GM19468 (cell line): ENCODE data around the gene EEFSEC.

Experiments
- ATAC-seq: cut with Tn5 transposase; IDR thresholded peaks from one replicate; pipeline ENCODE4 v1.9.1; 2021; ENCODE audit warnings: mild to moderate bottlenecking, moderate library complexity, moderate number of reproducible peaks; ENCODE audit not compliant: unreplicated experiment; ENCODE audit errors: extremely low read depth

Gene EEFSEC

GRCh38 chr3:128341659-128342395 is 188.5 kb downstream of the EEFSEC start:
- ATAC-seq = no peak

DNA sequence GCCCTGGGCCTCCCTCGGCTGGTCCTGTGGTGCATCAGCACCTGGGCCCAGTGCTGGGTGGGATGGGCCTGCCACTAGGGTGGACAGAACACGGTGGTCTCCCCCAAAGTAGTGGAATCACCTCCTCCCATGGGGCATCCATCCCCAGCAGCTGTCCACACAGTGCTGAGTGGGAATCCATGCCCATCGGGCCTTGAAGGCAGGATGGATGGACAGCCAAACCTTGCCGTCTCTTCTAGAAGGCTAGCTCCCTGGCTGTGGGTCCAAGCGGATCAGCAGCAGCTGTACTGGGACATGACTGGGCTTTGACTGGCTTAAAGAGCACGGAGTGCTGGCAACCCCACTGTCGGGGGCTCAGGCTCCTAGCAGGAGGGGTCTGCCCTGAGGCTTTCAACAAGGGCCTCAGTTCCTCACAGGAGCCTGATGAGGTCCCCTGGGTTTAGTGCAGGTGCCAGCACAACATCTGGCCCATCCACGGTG is 189.5 kb downstream of the EEFSEC start:
- no peak for ATAC-seq

DNA sequence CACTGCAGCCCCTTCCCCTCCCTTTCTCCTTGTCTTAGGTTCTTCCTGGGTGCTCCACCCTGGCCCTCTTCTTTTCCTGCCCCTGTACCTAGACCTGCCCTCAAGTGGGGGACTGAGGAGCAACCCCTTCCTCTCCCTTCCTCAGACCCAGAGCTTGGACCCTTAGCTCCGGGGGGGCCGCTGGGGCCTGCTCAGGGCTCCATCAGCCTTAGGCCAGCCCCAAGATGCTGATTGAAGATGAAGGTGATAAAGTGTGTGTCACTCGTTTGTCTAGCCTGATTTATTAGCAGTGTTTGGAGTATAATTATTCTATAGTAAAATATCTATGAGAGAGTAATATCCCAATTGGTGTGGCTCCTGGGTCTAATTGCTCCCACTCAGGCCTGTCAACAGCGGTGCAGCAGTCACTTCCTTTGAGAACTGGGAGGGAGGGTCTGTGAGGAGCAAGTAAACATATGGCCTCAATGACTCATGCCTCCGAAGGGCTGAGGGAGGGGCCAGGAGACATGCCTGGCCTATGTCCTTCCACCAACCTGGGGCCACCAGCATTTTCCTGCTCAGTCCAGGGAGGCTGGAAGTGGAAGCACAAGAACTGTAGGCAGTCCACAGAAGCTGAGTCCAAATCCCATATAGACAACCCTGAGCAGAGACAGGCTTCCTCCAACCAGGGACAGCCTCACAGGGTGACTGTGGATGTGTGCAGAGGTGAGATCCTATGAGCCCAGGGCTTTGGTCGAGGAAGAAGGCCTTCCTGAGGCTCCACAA is 190.2 kb downstream of the EEFSEC start:
- no peak for ATAC-seq

GRCh38 chr3:128344052-128344735 is 190.9 kb downstream of the EEFSEC start:
- ATAC-seq = no peak

DNA sequence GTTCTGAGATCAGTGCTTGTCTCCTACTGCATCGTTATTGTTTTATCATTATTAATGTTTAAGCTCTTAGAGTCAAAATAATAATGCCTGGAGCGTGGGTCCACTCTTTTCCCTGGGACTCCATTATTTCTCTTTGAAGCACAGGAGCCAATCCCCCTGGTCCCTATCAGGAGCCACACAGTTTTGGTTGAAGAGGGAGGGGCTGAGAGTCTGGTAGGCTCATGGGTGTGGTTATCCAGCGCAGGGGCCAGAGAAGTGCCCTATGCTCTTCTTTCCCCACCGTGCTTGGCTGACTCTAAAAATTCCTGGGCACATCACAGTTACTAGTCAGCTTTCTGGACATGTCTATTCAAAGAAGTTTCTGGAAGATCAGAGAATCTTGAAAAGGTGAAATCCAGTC is 191.9 kb downstream of the EEFSEC start:
- no peak for ATAC-seq

DNA sequence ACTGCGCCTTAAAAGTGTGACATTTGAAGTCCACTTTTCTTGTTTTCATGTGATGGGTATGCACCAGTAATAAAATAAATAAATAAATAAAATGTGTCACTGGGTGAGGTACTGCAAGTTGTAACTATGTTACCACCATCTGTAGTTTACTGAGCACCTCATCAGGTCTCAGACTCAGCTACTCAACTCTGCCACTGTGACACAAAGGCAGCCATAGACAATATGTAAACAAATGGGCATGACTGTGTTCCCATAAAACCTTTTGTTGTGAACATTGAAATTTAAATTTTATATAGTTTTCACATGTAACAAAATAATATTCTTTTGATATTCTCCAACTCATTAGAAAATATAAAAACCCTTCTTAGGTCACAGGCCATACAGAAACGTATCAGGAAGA is 193.3 kb downstream of the EEFSEC start:
- ATAC-seq = no peak

- ATAC-seq = no peak
These were observed 194.0 kb downstream of the EEFSEC start for GRCh38 chr3:128347282-128347681.

GRCh38 chr3:128348075-128348474 is 194.8 kb downstream of the EEFSEC start:
- no peak for ATAC-seq

- no peak for ATAC-seq
These were observed 195.7 kb downstream of the EEFSEC start for GRCh38 chr3:128348805-128349531.

DNA sequence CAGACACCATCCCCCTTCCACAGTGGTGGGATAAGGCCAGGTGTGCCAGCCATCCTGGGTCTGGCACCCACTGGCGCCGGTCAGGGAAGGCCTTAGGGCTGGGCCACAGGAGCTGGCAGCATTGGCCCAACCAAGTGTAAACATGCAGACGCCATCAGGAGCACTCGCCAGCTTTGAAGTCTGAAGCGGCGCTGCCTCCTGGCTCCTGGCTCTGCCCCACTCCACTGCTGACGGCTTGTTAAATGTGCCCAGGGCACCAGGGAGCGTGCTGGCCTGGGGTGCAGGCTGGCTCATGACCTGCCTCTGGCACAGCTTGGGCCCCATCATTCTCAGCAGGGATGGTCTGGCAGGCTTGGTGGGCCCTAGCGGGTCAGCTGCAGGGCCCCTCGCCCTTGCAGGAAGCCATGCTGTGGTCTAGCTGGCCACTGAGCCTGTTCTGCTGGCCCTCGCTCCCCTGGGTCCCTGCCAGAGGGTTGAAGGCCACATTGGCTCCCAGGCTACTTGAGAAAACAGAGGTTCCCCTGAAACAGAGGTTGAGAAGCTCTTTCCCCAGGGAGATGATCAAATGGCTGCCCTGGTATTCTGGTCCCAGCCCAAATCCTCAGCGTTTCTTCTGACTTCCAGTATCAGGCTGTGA is 196.8 kb downstream of the EEFSEC start:
- no peak for ATAC-seq

GRCh38 chr3:128351546-128351945 is 198.3 kb downstream of the EEFSEC start:
- ATAC-seq = no peak

DNA sequence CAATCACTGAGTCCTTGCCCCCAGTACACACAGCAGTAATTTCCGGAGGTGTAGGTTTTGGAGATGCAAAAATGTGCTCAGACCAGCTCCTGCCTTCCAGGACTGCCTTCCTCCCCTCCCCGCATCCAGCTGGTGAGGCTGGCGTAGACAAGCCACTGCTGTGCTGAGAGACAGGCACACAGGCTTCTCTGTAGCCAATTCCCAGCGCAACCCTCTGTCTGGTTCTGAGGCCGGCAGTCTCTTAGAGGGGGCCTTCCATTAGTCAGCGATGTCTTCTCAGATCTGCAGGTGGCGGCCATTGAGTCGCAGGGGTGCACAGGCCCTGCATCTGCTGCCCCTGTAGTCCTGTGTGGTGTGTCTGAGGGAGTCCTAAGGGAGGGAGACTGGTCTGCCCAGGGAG is 199.0 kb downstream of the EEFSEC start:
- no peak for ATAC-seq

DNA sequence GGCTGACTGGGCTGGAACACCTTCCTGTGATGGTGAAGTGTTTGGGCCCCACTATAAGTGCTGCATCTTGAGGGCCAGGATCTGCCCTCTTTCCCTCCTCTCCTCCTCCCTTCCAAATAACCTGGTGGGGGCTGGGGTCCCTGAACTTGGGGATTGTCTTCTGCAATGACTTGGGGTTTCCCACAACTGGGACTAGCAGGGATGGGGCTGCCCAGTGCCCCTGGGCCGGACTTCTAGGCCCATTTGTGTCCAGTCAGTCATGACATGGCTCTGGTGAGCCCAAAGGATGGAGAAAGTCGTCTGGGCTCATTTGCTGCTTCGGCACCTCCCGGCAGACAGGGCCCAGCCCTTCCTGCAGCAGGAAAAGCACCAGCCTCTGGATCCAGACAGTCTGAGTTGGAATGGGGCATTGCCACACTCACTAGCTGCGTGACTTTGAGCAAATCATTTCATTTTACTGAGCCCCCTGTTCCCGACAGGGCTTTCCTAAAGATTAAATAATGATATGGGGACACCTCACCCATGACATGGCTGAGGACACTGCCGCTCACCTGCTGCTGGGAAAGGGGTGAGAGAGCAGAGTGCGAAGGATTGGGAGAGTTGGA is 200.2 kb downstream of the EEFSEC start:
- no peak for ATAC-seq

GRCh38 chr3:128353991-128354687 is 200.9 kb downstream of the EEFSEC start:
- no peak for ATAC-seq

DNA sequence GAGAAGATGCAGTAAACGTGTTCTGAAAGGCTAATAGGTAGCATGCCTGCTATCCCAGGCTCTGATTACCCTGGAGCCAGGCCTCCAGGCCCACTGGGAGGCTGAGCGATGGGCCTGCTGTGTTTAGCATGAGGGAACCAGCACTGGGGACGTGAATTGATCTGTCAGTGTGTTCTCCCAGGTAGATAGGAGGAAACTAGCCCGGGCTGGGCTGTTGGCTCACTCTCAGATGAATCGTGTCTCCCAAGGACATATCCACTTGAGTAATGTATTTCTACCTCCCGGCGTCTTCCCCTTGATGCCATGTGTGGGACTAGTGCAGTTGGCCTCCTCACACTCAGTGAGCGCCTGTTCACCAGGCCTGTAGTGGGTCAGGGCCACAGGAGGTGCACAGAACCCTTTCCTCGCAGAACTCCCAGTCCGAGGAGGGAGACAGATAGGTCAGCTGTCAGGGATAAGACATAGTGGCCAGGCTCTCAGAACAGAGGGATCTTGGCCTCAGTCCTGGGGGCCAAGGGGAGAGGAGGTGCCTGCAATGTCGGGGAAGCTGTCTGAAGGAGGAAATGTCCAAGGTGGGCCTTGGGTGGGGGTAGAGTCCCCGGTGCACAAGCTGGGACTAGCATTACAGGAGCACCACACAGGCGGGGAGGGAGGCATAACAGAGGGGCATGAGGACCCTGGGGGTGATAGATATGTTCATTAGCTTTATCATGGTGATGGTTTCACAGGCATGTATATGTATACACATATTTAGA is 201.7 kb downstream of the EEFSEC start:
- no peak for ATAC-seq

GRCh38 chr3:128355543-128355919 is 202.2 kb downstream of the EEFSEC start:
- ATAC-seq = no peak

DNA sequence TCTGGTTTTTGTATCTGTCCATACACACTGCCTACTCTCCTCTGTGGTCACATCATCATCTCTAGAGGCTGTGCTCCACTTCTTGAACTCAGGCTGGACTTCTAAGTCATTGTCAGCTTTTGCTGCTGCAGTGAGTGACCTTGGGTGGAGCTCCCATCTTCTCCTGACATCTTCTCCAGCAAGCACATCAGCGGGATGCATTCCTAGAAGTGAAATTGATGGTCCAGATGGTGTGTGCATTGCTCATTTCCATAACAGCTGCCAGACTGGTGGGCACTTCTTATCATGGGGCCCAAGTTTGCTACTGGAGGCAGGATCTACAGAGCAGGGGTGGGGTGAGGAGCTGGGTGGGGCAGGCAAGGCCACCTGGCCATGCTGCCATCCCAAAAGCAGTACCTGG is 203.5 kb downstream of the EEFSEC start:
- ATAC-seq = no peak

GRCh38 chr3:128357538-128357937 is 204.3 kb downstream of the EEFSEC start:
- no peak for ATAC-seq
